Medulla oblongata (tissue), 1 donor: ENCODE results near the gene MKKS.

ENCODE experiments used
- DNase-seq: peaks from one replicate; pipeline ENCODE4 v3.0.0-alpha.2; 2015; ENCODE audit errors: extremely low spot score

The MKKS gene

DNA sequence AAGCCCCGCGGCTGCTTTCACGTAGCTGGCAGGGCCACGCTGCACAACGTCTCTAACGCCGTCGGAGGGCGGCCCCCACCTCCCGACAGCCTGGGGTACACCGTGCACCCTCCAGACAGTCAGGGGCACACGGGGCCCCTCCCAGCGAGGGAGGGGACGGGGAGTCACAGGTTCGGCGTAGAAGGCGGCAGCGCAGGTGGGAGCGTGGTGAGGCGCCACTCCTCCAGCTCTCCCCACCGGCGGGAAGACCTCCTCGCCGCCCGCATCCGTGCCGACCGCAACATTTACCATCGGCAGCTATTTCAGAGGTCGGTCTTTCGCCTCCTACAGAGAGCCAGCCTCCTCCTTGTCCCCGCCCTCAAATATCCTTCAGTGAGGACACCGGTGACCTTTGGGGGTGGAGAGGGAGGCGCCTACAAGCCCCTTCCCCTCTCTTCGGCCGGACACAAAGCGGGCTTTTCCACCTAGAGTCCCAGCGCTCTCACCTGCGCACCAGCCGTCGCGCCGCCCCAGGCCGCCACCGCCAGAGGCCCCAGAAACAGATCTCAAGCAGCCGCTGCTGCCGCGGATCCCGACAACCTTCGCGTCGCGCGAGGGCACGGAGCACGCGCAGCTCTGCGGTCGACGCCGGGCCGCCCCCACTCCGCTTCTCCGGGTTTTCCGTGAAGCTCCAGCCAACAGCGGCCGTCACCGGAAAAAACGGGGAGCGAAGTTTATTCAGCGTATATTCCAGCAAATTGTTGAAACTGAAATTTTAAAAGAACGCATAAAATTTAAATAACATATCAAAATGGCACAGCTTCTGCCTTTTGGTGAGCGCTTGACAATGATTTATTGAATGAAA, at the start of gene MKKS:
Gene MKKS (minus strand): TSS at position 600 of the 844 bp plus-strand sequence. CDS start 20,708 bp downstream, outside the sequence.
- DNase-seq = peak; percentile 90

DNA sequence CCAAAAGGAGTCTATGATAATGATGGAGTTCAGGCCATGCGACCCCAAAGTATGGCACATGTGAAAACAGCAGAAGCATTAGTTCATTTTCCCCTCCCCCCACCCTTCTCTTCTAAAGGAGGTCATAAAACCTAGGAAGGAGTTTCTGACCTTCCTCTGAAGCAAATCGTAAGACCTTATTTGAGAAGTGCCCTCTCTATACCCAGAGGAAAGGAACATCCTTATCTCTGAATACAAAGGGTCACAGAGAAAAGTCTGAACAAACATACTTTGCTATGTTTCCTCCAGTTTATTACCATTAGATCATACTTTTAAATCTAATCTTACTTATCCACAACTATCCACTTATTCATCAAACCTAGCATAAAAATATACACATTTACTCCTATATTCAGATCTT, 49.7 kb upstream of the MKKS start:
- no peak for DNase-seq

DNA sequence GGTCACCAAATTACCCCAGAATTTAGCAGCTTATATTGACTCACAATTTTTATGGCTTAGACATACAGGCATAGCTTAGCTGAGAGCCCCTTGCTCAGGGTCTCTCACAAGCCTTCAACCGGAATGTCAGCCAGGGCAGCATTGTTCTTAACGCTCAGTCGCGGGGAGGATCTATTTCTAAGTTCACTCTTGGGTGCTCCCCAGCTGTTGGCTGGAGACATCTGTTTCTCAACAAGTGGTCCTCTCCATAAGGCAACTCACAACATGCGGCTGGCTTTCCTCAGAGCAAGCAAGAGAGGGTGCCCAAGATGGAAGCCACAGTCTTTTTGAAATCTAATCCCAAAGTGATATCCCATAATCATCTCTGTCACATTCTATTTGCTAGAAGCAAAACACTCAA, 47.7 kb upstream of the MKKS start:
- no peak for DNase-seq

DNA sequence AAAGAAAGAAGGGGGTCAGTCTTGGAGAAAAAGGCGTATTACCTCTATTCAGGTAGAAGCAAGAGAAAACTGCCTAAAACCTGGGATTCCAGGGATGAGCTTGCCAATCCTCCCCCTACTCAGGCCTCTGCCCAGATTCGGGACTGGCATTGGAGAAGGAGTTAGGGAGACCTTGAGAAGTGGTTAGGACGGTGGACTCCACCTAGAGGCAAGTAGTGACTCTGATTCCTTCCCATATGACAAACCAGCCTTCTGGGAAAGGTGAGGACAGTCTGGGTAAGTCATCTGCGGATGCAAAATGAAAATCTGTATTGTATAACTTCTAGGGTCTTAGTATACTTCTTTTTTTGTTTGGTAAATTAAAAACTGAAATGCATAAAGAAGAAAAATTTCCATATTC, 44.9 kb upstream of the MKKS start:
- no peak for DNase-seq

DNA sequence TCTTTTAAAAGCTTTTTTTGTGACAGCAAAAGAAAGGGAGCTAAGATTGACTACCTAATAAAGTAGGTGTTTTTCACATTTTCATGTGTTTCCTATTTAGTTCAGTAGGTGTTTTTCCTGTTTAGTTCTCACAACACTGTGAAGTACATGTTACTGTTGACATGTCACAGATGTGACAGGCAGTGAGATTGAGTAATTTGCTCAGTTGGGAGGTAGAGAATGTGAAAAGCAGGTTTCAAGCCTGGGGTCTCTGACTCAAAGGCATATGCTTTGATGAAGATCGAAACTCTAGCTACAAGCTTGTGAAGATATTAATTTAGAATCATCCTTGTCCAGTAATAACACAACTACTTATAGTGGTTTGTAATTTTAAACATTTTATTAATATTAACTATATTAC, 44.2 kb upstream of the MKKS start:
- DNase-seq = no peak

DNA sequence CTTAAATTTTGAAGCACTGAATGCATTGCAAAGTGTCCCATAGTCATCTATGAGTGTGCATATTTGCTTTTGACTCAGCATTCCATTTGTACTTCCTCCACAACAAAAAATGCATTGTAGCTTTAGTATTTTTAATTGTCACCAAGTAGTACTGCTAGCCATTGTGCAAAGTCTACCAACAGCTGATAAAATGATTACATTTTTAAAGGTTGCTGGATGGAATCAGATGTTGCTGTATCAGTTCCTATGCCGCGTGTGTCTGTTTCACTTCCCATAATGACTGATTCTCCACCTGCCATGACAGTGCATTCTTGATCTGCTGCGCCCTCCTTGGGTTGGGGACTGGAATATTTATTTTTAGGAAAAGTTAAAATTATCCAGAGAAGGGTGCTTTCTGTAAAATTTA, 42.3 kb upstream of the MKKS start:
- peak; percentile 56 for DNase-seq

DNA sequence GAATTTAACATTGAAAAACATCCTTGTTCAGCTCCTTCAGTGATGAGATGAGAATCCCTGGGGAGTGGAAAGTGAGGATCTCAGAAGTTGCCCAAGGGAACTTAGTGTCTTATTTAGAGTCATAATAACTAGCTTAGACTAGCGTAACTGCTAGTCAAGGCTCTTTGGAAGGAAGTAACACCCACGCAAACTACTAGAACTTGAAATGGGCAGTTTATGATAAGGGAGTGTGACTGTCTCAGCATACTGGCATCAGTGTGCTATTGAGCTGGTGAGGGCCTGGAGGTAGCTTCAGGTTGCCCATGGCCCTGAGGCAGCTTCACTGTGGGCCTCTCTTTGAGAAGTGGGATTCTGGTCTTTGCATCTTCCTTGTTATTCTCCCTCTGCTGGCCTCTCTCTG, 41.2 kb upstream of the MKKS start:
- no peak for DNase-seq

DNA sequence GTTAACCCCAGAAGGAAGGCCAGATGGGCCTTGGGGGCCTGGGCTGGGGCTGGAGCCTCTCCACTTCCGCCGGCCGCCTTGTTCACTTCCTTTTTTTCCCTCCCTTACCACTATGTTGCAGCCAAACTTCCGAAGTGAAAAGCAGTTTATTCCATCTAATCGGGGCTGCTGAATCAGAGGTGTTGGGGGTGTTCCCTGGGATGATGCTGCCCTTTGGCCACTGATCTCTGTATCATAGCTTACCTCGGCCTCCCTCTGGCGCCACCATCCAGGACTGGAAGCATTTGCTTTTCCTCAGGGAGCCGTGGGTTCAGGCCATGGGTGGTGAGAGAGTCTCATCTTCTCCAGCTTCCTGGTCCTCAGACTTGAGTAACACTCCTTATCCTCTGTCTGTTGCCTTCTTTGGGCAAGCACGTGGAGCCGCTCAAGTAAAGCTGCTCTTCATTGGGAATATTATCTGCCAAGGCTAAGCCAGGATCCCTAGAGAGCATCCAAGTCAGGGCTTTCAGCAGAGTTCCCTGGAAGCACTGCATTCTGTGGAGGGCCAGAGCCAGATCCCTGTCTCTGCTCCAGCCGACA, 40.7 kb upstream of the MKKS start:
- no peak for DNase-seq

DNA sequence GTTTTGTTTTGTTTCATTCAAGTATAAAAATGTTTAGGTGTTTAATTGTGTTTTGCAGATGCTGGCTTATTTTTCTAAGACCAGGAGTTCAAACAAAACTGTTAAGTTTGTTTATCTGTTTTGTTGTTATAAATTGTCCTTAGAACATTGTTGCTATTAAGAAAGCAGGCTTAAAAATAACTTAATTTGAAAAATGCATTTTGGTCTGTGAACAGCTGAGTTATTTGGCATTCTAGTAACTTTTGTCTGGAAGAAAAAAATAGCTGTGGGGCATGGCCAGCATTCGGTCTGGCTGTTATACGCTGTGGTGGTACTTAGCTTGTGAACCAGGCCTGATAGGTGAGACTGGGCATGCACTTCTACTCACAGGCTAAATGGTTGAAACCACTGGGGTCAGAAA, 38.8 kb upstream of the MKKS start:
- DNase-seq = no peak

DNA sequence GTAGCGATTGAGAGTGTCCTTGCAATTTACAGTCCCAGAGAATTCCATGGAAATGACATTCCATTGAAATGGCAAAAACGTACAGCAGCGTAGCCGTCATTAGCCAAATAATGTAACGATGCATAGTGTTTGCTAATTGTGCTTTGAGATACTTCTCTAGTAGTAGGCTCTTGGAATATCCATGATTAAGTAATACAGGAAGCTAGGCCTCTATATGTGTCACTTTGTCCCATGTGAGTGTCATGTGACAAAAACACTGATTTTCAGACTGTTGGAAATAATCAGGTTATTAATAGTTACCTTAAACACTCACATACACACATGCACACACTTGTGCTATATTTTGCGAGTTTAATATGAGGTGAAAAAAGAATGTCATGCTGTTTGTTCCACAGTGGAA, 36.3 kb upstream of the MKKS start:
- DNase-seq = no peak

DNA sequence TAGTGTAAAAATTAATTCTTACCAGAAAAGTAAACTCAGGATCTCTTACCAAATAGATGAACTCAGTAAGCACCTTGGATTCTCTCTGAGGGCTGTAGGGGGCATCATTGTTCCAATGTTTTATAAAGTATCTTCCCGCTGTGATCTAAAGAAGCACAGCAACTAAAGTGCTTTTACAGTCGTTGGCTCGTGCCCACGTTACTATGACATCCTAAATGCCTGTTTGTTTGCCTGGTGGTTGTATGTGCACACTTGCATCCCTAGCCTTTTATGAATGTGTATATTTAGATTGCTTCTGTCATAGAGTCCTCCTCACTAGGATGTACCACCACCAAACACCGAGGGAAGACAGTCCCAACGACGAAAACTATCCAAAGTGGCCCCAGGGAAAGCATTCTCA, 35.6 kb upstream of the MKKS start:
- DNase-seq = peak; percentile 94

DNA sequence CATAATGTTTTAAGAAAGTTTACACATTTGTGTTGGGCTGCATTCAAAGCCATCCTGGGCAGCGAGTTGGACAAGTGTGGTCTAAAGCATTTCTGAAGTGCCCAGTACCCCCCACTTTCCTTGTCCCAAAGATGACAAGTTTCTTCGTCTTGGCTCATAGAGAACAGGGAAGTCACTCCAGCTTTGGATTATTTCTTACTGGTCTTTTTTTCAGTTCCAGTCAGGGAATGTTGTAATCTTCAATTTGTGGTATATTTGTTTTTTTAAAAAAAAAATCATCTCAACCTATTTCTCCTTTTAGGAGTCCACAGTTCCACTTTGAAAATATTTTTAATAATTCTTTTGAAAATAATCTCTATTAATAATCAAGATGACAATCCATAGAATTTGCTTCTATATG, 35.0 kb upstream of the MKKS start:
- DNase-seq = no peak

DNA sequence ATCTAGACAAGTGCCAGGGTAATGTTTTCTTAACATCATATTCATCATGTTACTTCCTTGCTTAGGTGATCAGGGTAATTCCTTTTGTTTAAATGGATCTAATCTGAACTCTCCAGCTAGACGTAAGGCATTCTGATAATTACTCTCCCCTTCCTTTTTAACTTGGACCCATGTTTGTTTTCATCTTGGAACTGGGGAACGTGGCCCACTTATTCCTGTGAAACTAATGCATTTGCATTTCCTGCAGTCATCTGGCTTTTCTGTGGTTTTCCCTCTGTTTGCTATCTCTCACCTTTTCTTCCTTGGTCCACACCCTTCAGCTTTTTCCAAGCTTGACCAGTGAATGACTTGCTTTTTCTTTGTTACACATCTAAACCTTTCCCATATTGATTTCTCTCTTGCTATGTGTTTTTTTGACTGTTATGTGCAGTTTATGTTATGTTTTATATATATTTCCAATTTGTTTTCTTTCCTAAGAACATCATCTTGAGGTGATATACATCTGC, 34.4 kb upstream of the MKKS start:
- no peak for DNase-seq

DNA sequence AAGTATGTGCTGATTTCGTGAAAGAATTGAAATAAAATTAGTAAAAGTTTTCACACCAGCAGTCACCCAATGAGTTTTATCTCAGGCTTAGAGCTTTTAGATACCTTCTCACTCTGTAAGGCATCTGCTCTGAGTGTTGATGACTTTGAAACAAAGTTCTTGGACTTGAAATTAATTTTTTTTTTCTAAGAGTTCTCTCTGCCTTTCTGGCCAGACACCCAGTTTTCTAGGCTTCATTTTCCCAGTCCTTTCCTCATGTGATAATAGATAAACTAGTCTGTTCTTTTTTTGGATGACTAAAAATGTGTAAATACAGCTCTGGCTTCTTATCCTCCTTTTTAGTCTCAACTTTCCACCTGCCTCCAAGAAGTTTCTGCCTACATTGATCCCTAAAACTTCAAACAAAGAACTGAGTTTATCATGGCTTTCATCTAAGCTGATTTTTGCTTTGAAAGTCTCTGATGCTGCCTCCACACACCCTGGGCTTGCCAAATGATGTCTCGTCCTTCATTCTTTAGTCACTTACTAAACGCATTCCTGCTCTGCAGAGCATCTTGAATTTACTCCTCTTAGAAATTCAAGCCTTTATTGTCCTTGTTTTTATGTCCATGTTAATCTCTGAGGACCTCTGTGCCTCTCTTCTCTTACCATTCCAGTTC, 33.8 kb upstream of the MKKS start:
- DNase-seq = no peak

DNA sequence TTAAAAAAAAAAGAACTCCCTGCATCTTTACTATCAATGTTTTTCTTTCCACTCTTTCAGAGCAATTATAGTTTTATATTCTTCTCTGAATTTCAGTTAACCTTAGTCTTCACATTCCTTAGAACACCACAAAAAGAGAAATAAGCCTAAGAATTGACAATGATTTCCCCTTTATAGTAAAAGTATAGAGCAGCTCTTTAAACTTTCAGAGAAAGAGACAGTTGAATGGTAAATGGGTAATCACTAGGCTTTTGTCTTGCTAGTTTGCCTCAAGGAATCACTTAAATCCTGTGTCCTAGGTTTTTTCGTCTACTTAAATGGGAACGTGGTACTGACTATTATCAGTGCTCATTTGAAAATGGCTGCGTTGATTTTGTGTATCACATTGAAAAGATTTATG, 32.8 kb upstream of the MKKS start:
- no peak for DNase-seq

DNA sequence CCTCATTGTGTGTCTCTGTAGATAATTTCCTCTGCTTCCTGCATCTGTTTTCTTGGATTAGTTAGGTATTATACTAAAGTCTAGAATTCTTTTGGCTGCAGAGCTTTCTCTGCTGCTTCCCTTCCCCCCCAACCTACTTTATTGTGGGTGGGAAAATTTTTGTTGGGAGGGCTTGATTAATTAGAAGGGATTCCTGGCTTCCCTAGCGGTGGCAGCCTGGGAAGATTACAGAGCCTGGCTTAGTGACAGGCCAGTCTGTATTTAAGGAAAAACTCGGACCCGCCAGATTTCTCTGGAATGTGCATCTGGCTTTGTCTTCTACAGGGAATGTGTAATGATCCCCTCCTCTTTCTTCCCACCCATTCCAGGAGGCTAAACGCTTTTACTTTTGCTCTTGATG, 32.3 kb upstream of the MKKS start:
- no peak for DNase-seq

DNA sequence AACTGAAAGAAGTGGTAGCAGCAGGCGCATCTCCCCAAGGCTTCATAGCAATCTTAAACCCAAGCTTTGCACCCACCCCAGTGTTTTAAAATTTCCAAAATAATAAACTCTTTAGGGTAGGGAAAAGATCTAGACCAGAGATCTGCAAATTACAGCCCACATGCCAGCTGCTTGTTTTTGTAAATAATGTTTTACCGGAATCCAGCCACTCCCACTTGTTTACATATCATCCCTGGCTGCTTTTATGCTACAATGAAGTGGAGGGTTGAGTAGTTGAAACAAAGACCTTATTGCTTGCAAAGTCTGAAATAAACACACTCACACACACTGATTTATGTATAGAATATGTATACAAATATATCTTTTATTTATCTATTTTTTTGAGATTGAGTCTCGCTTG, 31.1 kb upstream of the MKKS start:
- no peak for DNase-seq

DNA sequence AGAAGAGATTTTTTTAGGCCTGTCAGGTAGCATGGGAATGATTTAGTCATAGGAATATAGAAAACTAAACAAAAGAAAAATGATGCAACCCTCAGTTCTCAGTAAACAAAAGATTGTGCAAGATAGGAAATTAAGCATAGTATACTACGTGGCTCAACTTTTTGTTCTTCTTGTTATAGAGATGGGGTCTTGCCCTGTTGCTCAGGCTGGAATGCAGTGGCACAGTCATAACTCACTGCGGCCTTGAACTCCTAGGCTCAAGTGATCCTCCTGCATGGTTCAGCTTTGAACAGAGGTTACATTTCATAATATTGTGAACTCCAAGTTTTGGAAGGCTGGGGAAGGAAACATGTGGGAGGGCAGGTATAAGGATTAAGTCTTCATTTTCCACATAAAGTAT, 29.6 kb upstream of the MKKS start:
- no peak for DNase-seq

DNA sequence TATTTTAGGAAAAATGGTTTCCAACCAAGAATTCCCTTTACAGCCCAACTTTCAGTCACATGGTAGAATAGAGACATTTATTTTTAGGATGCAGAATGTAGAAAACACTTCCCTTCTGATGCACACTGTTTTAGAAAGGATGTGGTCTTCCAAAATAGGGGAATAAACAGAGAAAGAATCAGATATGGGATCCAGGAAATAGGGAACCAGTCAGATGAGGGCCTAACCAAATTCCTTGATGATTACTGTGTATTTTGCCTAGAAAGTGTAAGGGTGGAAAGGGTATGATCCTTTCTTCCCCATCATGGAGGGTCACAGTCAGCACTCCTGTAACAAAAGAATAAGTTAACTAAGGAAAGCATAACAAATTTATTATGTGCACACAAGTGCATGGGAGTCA, 28.5 kb upstream of the MKKS start:
- no peak for DNase-seq

DNA sequence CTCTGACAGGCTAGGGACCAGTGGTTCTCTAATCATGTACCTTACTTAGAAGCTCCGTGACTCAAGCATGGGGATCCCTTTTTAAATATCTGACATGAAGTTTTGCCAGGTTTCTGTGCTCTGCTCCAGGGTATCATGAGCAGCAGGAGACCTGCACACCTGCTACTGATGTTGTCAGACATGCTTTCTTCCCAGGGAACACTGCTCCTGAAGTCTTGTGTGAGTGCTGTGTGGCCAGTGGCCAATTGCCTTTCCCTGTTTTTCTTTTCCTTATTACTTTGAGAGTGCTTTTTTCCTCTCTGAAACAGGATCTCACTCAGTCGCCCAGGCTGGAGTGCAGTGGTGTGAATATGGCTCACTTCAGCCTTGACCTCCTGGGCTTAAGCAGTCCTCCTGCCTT, 27.5 kb upstream of the MKKS start:
- DNase-seq = no peak

DNA sequence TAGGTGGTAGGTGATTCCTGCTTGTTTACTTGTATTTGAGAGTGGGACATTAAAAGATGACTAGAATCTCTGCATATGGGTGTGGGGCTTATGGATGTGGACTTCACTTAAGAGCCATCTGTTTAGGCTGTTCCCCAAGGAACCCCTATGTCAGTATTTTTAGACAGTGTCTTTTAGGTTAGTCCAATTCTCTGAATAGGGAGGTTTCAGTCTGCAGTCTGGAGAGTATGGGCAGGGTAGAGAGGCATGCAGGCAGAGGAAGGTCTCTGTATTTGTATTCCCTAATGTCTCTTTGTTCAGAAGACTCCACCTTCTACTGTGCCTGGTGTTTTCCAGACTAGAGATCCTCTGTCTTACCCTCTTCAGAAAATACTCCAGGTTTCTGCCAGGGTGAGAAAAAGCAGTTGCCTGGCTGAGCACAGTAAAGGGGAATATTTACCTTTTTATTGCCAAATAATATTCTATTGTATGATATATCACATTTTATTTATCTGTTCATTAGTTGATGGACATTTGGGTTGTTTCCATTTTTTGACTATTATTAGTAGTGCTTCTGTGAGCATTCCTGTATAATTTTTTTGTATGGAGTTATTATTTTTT, 20.2 kb upstream of the MKKS start:
- no peak for DNase-seq

DNA sequence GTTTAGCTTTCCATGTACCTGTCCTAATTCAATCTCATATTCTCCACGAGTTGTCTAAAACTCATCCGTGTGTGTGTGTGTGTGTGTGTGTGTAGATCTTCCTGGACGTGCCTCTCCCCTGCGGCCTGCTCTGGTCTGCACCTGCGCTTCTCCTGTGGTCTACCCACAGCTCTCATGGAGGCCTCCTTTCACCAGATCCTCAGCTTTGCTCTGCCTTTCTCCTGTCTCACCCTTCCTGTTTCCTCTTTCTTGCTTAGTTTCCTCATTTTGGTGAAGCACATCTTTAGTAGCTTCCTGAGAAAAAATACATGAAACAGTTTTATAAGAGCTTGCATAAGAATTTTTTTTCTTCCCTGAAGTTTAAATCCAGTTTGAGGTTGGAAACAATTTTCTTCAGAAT, 19.2 kb upstream of the MKKS start:
- DNase-seq = peak; percentile 51

DNA sequence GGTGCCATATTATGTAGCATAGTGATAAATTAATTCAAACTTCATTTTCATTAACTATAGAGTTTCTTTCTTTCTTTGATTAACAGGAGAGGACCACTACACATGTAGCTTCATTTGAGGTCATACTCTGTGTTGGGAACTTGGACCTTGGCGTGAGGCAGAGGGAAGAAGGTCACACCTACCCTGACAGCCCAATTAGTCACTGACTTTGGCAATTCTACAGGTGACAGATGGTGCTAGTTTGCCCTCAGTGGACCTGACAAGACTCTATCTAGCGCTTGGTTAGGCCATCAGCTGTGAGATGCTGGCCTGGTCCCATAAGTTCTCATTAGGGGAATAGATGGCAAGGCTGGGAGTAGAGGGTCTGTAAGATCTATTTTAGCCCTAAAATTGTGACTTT, 15.2 kb upstream of the MKKS start:
- no peak for DNase-seq
